Psoas muscle (tissue), 8 donors: ENCODE measurements around the gene A4GALT. TPM values are rescaled to one million over a fixed set of nuclear protein-coding genes. Genes with fewer than 3 reads are reported as not detected.

Experiments
- ATAC-seq, 4 donors: fragments of 200-7000 bp; cut with Tn5 transposase; one replicate each; pipeline ENCODE4 v1.9.1; 2020; ENCODE audit warnings: moderate library complexity in 3 of 4, mild to moderate bottlenecking in 2 of 4
- DNase-seq, 2 donors: peaks; one replicate each; pipeline ENCODE4 v3.0.0-alpha.2; 2020
- H3K27ac ChIP-seq: fragments of 200-600 bp; one replicate; pipeline ENCODE4 v1.8.0; 2022
- H3K27me3 ChIP-seq, 3 donors: fragments of 200-600 bp in 1 of 3; one replicate each; pipeline versions ENCODE4 v1.6.1 to v1.8.0; 2013 to 2022; ENCODE audit warnings: low read length in 2 of 3, mild to moderate bottlenecking in 2 of 3, moderate library complexity in 1 of 3; ENCODE audit not compliant: insufficient read depth in 3 of 3
- H3K36me3 ChIP-seq, 2 donors: fragments of 200-600 bp in 1 of 2; one replicate each; pipeline versions ENCODE4 v1.6.1 to v1.8.0; 2013 to 2022; ENCODE audit warnings: low read depth in 1 of 2, mild to moderate bottlenecking in 1 of 2, moderate library complexity in 1 of 2; ENCODE audit not compliant: insufficient read depth in 1 of 2
- H3K4me1 ChIP-seq: fragments of 200-600 bp; one replicate; pipeline ENCODE4 v1.8.0; 2022
- H3K4me3 ChIP-seq: fragments of 200-600 bp; one replicate; pipeline ENCODE4 v1.8.0; 2022; ENCODE audit warnings: mild to moderate bottlenecking
- H3K9me3 ChIP-seq: fragments of 200-600 bp; one replicate; pipeline ENCODE4 v1.8.0; 2022
- WGBS, 3 donors: extraction: QIAGEN DNeasy Blood & Tissue Kit; methylation state at CpG; one replicate each; pipeline versions ENCODE4 v1.1.6 to v1.1.7; 2013; 5-methylcytosine and 5-hydroxymethylcytosine counted together
- intact Hi-C, 2 donors: fragments of 100-400 bp; cut with DNase I; formaldehyde crosslinking; loops; one replicate each; pipeline versions ENCODE4 v1.11.0 to v1.14.2; 2022
- polyA plus RNA-seq, 3 donors: library from polyadenylated mRNA; stranded (reverse); fragments of 200-250 nt; gene quantifications; one replicate each; pipeline ENCODE4 v1.2.3, GENCODE V29; 2013
- total RNA-seq, 4 donors: library from RNA; stranded (reverse); fragmentation: NEBNext Ultra II Directional in 2 of 4; extraction: Animal tissue kit (Norgen Biotek cat#: 25700) in 2 of 4; gene quantifications; one replicate each; pipeline versions ENCODE4 v1.2.1 to v1.2.4, GENCODE V29; 2021 to 2023
- TF ChIP-seq, protein P1 (sequence below): fragments of 200-600 bp; IDR thresholded peaks from one replicate; pipeline ENCODE4 v1.8.0; 2022; ENCODE audit warnings: antibody characterized with exemption
- donor health status: healthy with polysubstance abuse.
- donor health status: DM: no; HTN: no; CAD: no; lungs with moderate emphysema.
- donor health status: Bipolar disorder and iron deficiency.
- donor health status: healthy.
- donor health status: DM: yes; HTN: yes; CAD: no.
- donor health status: DM: no; HTN: no; CAD: no.
- donor health status: DM: no; HTN: no; CAD: no.
- donor health status: DM: yes; HTN: yes; CAD: no.

The A4GALT gene
- total and polyA plus RNA-seq, 7 donors = 6.5 to 28.8 (median 15.2) TPM

DNA sequence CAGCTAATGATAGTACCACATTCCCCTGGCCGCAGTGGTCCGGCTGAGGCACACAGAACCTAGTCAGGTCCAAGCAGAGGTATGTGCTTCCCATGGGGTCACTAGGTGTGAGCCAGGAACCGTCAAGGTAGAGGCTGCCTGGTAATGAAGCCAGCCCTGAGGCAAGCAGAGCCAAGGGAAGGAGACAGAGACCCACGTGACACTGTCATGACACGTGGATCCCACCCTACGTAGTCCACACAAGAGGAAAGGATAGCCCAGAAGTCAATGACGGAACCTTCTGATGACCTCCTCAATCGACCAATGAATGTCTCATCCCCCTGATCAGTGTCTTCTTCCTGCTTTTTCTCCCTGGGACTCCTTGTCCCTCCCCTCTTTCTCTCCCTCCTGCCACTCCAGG is 19.0 kb downstream of the A4GALT start:
- Histone ChIP-seq H3K9me3 (no peaks in the 10 kb centered on the region), H3K27me3 (no peaks in the 10 kb centered on the region), H3K27ac (no peak overlapping the region), H3K36me3 (no peaks in the 10 kb centered on the region), H3K4me1 (peaks cover 43% of the 10 kb centered on the region), H3K4me3 (no peak overlapping the region)
- 74 to 82% (median 77%) methylated on average over 8 of the region's 8 CpGs for WGBS, 3 donors
- TF ChIP-seq, protein P1, sequence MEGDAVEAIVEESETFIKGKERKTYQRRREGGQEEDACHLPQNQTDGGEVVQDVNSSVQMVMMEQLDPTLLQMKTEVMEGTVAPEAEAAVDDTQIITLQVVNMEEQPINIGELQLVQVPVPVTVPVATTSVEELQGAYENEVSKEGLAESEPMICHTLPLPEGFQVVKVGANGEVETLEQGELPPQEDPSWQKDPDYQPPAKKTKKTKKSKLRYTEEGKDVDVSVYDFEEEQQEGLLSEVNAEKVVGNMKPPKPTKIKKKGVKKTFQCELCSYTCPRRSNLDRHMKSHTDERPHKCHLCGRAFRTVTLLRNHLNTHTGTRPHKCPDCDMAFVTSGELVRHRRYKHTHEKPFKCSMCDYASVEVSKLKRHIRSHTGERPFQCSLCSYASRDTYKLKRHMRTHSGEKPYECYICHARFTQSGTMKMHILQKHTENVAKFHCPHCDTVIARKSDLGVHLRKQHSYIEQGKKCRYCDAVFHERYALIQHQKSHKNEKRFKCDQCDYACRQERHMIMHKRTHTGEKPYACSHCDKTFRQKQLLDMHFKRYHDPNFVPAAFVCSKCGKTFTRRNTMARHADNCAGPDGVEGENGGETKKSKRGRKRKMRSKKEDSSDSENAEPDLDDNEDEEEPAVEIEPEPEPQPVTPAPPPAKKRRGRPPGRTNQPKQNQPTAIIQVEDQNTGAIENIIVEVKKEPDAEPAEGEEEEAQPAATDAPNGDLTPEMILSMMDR = no peak
- intact Hi-C loops = loop anchor here (5.0 kb wide), 1 partner anchor 39 kb away; no protein-coding TSS in a partner anchor
- no peak for ATAC-seq
- peak in 1 of 2 donors; percentile 52 for DNase-seq

DNA sequence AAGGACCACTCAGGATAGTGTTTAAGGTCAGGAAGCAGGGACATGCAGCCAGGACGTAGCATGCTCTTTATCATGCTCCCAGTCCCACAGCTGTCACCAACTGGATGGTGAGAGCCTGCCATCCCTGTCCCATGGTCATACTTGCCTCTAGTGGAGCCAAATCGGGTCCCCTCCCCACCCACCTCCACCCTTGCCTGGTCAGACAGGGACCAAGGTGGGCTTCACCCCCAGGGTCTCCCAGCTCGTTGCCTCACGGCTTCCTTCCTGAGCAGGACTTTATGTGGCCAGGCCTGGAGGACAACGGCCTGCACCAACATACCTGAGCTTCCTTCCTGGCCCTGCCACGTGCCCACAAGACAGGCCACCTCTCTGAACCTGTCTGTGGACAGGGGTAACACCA is 19.8 kb downstream of the A4GALT start:
- Histone ChIP-seq H3K36me3 (no peaks in the 10 kb centered on the region), H3K27me3 (no peaks in the 10 kb centered on the region), H3K9me3 (no peaks in the 10 kb centered on the region), H3K4me1 (peaks cover 50% of the 10 kb centered on the region), H3K27ac (peak overlapping the region; percentile 4), H3K4me3 (no peak overlapping the region)
- no peak for ATAC-seq
- intact Hi-C loops = loop anchor here (5.0 kb wide), 1 partner anchor 39 kb away; no protein-coding TSS in a partner anchor
- TF ChIP-seq, protein P1 = no peak
- DNase-seq = no peak
- 82 to 88% (median 84%) methylated on average over 6 of the region's 6 CpGs for WGBS, 3 donors

GRCh38 chr22:42700355-42700754 is 20.3 kb downstream of the A4GALT start:
- DNase-seq (peak in 1 of 2 donors; percentile 35), ATAC-seq (no peak)
- H3K27ac ChIP-seq = no peak overlapping the region
- H3K36me3 ChIP-seq = no peaks in the 10 kb centered on the region
- no peak overlapping the region for H3K4me3 ChIP-seq
- 80 to 97% (median 88%) methylated on average over 8 of the region's 8 CpGs for WGBS, 3 donors
- TF ChIP-seq, protein P1 = no peak
- peaks cover 55% of the 10 kb centered on the region for H3K4me1 ChIP-seq
- H3K9me3 ChIP-seq = no peaks in the 10 kb centered on the region
- intact Hi-C loops = loop anchor here (5.0 kb wide), 1 partner anchor 38 kb away; no protein-coding TSS in a partner anchor
- H3K27me3 ChIP-seq = no peaks in the 10 kb centered on the region

DNA sequence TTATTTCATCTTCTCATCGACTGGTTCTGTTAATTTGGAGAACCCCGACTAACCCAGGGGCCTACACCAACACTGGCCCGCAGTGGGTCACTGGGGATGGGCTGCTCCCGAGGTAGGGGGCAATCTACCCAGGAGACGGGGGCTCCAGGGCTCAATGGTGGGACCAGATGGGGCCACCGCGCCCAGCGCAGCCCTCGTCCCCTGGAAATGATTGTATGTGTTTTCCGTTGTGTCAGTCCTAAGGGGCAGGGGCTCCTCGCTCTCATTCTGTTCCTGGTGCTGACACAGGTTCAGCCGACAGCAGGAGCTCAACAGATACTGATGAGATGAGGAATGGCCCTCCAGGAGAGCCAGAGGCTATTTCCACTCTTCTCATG is 20.7 kb downstream of the A4GALT start:
- Histone ChIP-seq H3K9me3 (no peaks in the 10 kb centered on the region), H3K4me3 (no peak overlapping the region), H3K27ac (peak overlapping the region; percentile 90), H3K27me3 (no peaks in the 10 kb centered on the region), H3K4me1 (peaks cover 59% of the 10 kb centered on the region), H3K36me3 (peaks cover 0 to 1% of the 10 kb centered on the region in 2 donors)
- intact Hi-C loops = loop anchor here (5.0 kb wide), 3 partner anchors 38 to 83 kb away; partner anchors contain the start of gene CYB5R3 (in 1 of the 2)
- ATAC-seq (no peak), DNase-seq (peak in 1 of 2 donors; percentile 49)
- 86 to 93% (median 90%) methylated on average over 12 of the region's 12 CpGs for WGBS, 3 donors
- TF ChIP-seq, protein P1 = no peak
